Measurements from ENCODE around the gene HAUS7.

Gene HAUS7

DNA sequence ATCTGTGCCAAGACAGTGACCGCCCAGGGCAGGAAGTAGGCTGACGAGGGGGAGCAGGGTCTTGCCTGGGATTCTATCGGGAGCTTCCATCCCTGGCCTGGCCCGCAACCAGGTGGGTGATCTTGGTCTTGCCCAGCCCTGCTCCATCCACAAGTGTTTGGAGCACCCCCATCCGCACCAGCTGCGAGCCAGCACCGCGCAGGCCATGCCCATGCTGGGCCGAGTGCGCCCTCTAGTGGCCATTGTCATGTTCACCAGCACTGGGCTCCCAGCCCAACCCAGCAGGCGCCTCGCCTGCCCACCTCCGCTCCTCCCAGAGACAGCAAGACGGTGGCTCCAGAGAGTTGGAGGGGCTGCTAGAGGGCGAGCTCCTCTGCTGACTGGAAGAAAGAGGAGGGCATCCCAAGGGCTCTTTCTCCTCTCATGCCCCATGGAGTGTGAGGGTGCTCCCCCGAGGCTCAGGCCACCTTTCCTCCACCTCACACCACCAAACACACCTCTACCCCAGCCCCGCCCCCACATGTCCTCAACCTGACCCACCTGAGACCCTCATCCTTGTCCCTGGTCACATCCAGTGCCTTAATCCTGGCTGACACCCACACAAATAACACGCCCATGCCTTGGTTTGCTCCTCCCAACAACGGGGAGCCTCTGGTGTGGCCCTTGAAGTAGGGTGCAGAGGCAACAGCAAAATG is 37.3 kb upstream of the HAUS7 start:
- peak; percentile 67 for TF ChIP-seq CTCF (IDR thresholded peaks at IDR 0.05; ENCODE audit: low read depth, low read length)
- no peak overlapping the region for H3K4me3 ChIP-seq (replicated peaks in 1 of 2; ENCODE audit: low read depth in 2 of 2, low read length in 2 of 2)
- DNase-seq (ENCODE audit: low read depth in 2 of 2): peak; percentile 71 to 77

GRCh38 chrX:153505361-153505760 is 35.0 kb upstream of the HAUS7 start:
- no peak for DNase-seq (ENCODE audit: low read depth in 2 of 2)
- TF ChIP-seq CTCF (IDR thresholded peaks at IDR 0.05; ENCODE audit: low read depth, low read length): no peak

DNA sequence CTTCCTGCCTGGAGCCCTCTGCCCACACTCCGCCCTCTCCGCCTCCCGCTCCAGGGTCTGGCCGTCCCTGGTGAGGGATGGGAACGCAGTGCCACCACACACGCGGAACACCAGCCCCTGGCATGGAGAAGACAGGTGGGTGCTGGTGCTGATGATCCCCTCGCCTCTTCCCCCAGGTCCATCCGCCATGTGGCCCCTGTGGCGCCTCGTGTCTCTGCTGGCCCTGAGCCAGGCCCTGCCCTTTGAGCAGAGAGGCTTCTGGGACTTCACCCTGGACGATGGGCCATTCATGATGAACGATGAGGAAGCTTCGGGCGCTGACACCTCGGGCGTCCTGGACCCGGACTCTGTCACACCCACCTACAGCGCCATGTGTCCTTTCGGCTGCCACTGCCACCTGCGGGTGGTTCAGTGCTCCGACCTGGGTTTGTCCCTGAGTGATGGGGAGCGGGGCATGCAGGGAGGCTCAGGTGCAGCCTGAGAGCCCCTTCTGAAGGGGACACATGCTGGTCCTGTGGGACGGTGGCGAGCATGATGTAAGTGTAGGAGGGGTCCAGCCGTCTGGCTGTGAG is 34.2 kb upstream of the HAUS7 start:
- no peak for DNase-seq (ENCODE audit: low read depth in 2 of 2)
- no peak for TF ChIP-seq CTCF (IDR thresholded peaks at IDR 0.05; ENCODE audit: low read depth, low read length)
- H3K4me3 ChIP-seq (replicated peaks in 1 of 2; ENCODE audit: low read depth in 2 of 2, low read length in 2 of 2): no peak overlapping the region

More at GRCh38 chrX:153505361-153505760, 35.0 kb upstream of the HAUS7 start:
- no peak overlapping the region for H3K4me3 ChIP-seq (replicated peaks in 1 of 2; ENCODE audit: low read depth in 2 of 2, low read length in 2 of 2)

DNA sequence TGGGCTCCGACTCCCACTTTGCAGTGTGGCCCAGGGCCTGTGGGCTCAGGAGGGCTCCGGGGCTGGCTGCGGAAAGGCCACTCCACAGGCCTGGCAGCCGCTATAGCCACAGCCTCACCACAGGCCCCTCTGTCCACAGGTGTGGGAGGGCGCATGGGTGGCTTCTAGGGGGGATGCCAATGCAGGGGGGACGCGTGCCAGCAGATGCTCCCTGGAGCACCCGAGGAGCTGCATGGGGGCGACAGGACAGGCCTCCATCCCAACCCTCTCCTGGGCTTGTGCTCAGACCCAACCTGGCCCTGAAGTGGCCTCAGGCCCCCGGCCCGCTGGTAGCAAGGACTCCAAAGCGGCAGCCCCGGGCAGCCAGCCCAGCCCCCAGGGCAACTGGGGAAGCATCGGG is 32.4 kb upstream of the HAUS7 start:
- no peak for DNase-seq (ENCODE audit: low read depth in 2 of 2)
- no peak overlapping the region for H3K4me3 ChIP-seq (replicated peaks in 1 of 2; ENCODE audit: low read depth in 2 of 2, low read length in 2 of 2)
- TF ChIP-seq CTCF (IDR thresholded peaks at IDR 0.05; ENCODE audit: low read depth, low read length): no peak

DNA sequence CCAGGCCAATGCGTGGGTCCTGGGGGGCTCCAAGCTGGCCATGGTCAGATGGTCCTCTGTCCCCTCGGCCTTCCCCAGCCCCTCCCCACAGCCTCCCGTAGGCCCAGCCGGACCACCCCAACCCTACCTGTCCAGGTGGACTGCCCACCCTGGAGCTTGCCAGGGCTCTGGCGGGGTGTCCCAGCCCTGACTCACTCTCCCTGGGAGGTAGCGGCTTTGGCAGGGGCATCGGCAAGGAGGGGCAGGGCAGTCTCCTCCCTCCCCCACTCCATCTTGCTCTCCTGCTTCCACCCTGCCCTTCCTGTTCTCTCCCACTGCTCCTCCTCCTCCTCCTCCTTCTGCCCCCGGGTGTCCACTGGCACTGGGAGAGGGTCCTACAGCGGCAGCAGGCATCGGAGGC is 31.8 kb upstream of the HAUS7 start:
- no peak for DNase-seq (ENCODE audit: low read depth in 2 of 2)
- TF ChIP-seq CTCF (IDR thresholded peaks at IDR 0.05; ENCODE audit: low read depth, low read length): no peak
- H3K4me3 ChIP-seq (replicated peaks in 1 of 2; ENCODE audit: low read depth in 2 of 2, low read length in 2 of 2): no peak overlapping the region

DNA sequence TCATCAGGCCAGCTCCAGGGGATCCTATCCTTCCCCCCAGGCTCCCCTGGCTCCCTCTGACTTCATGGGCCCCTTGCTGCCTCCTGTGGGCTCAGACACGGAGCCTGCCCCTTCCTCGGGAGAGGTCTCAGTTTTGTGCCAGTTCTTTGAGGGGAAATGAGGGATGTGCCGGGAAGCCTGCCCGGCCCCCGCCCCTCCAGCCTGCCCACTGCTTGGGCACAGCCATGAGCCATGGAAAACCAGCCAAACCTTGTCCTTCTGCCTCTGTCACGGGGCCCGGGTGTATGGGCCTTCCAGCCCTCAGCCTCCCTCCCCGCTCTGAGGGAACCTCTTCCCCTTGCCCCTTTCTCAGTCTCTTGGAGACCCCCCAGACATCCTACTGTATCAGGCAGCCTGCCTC is 31.2 kb upstream of the HAUS7 start:
- H3K4me3 ChIP-seq (replicated peaks in 1 of 2; ENCODE audit: low read depth in 2 of 2, low read length in 2 of 2): no peak overlapping the region
- no peak for DNase-seq (ENCODE audit: low read depth in 2 of 2)
- no peak for TF ChIP-seq CTCF (IDR thresholded peaks at IDR 0.05; ENCODE audit: low read depth, low read length)

Measured in cardiac fibroblast (primary cell).